WTC11 (cell line): ENCODE data around the gene CCL23.

Experiments used
- CDX4 ChIP-seq: fragments of 250-450 bp; sonication (Bioruptor Pico); IDR thresholded peaks from 2 replicates; pipeline ENCODE4 v1.9.0; 2021; ENCODE audit warnings: moderate library complexity, mild to moderate bottlenecking, inconsistent platforms, borderline replicate concordance
- CTCF ChIP-seq: fragments of 200-600 bp; IDR thresholded peaks from 2 replicates; pipeline ENCODE4 v1.8.0; 2022; ENCODE audit warnings: antibody characterized with exemption
- RELA ChIP-seq: sonication (generic); formaldehyde crosslinking; IDR thresholded peaks from 2 replicates; pipeline ENCODE4 v1.8.1; 2022; ENCODE audit warnings: missing genetic modification reagents, mild to moderate bottlenecking, borderline replicate concordance
- SP1 ChIP-seq: sonication (generic); formaldehyde crosslinking; conservative IDR thresholded peaks from 2 replicates; pipeline ENCODE4 v1.8.1; 2022; ENCODE audit warnings: missing genetic modification reagents
- ZMAT4 ChIP-seq: fragments of 250-450 bp; sonication (Bioruptor Pico); IDR thresholded peaks from 2 replicates; pipeline ENCODE4 v1.9.0; 2021; ENCODE audit warnings: mild to moderate bottlenecking
- TF ChIP-seq, protein P1 (sequence below): fragments of 250-450 bp; sonication (Bioruptor Pico); IDR thresholded peaks from 2 replicates; pipeline ENCODE4 v1.9.0; 2021; ENCODE audit warnings: mild to moderate bottlenecking
- TF ChIP-seq, protein P2 (sequence below): sonication (generic); formaldehyde crosslinking; IDR thresholded peaks from 2 replicates; pipeline ENCODE4 v1.8.0; 2022; ENCODE audit warnings: mild to moderate bottlenecking, missing genetic modification reagents

GRCh38 chr17:35972945-35973332, 44.8 kb downstream of the CCL23 start:
- TF ChIP-seq CTCF (no peak), RELA (CRISPR knock-in tag) (no peak), CDX4 (CRISPR knock-in tag) (no peak), SP1 (CRISPR knock-in tag) (no peak), ZMAT4 (no peak)
- TF ChIP-seq, protein P1, sequence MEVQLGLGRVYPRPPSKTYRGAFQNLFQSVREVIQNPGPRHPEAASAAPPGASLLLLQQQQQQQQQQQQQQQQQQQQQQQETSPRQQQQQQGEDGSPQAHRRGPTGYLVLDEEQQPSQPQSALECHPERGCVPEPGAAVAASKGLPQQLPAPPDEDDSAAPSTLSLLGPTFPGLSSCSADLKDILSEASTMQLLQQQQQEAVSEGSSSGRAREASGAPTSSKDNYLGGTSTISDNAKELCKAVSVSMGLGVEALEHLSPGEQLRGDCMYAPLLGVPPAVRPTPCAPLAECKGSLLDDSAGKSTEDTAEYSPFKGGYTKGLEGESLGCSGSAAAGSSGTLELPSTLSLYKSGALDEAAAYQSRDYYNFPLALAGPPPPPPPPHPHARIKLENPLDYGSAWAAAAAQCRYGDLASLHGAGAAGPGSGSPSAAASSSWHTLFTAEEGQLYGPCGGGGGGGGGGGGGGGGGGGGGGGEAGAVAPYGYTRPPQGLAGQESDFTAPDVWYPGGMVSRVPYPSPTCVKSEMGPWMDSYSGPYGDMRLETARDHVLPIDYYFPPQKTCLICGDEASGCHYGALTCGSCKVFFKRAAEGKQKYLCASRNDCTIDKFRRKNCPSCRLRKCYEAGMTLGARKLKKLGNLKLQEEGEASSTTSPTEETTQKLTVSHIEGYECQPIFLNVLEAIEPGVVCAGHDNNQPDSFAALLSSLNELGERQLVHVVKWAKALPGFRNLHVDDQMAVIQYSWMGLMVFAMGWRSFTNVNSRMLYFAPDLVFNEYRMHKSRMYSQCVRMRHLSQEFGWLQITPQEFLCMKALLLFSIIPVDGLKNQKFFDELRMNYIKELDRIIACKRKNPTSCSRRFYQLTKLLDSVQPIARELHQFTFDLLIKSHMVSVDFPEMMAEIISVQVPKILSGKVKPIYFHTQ (CRISPR knock-in tag), result no peak
- TF ChIP-seq, protein P2, sequence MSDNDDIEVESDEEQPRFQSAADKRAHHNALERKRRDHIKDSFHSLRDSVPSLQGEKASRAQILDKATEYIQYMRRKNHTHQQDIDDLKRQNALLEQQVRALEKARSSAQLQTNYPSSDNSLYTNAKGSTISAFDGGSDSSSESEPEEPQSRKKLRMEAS (CRISPR knock-in tag), result no peak
